IPS DF 4.7 (cell line): ENCODE measurements around the gene FBXO2.

Source experiments
- DNase-seq: peaks from one replicate; pipeline ENCODE4 v3.0.0-alpha.2; 2013; ENCODE audit warnings: low spot score; ENCODE audit errors: extremely low read depth

FBXO2 gene, protein sequence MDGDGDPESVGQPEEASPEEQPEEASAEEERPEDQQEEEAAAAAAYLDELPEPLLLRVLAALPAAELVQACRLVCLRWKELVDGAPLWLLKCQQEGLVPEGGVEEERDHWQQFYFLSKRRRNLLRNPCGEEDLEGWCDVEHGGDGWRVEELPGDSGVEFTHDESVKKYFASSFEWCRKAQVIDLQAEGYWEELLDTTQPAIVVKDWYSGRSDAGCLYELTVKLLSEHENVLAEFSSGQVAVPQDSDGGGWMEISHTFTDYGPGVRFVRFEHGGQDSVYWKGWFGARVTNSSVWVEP

DNA sequence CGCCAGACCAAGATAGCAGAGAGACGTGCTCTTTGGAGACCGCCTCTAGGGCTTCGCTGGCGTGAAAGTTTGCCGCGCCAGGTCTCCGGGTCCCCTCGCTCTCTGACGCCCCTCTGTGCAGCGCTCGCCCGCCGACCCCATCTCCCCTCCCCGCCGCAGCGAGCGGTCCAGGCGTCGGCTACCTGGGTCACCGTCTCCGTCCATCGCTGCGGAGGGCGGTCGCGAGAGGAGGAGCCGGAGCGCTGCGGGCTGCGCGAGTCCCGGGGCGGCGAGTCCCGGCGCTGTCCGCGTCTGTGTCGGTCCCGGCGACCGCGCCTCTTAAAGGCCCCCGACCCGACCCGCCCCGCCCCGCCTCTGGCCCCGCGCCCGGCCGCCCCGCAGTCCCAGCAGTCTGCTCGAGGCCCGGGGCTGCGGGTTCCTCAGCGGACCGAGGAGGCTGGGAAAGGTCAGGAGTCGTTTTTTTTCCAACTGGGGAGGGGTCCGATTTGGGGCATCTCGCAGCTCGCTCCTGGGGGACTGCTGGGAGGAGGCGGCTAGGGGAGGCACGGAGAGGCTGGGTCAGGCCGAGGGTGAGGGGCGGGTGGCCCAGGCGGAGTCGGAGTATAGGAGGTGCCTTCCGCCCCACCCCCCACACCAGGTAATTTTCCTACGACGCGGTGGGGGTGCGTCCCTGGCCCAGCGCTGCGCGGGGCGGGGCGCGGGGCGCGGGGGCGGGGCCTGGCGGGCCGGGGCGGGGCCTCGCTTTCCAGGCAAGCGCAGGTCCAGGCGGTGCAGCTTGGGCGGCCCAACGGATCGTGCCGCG, at the start of gene FBXO2, which contains the start of gene FBXO44:
Gene FBXO2, minus strand, starts transcription at position 293 of the 802 bp plus-strand sequence. Its CDS starts 89 bp downstream, at position 204.
Gene FBXO44, plus strand, starts transcription at position 741 of the 802 bp plus-strand sequence. CDS start 959 bp downstream, outside the sequence.
- no peak for DNase-seq

- DNase-seq, result no peak
Observed at GRCh38 chr1:11703357-11704193, 49.3 kb upstream of the FBXO2 start.

DNA sequence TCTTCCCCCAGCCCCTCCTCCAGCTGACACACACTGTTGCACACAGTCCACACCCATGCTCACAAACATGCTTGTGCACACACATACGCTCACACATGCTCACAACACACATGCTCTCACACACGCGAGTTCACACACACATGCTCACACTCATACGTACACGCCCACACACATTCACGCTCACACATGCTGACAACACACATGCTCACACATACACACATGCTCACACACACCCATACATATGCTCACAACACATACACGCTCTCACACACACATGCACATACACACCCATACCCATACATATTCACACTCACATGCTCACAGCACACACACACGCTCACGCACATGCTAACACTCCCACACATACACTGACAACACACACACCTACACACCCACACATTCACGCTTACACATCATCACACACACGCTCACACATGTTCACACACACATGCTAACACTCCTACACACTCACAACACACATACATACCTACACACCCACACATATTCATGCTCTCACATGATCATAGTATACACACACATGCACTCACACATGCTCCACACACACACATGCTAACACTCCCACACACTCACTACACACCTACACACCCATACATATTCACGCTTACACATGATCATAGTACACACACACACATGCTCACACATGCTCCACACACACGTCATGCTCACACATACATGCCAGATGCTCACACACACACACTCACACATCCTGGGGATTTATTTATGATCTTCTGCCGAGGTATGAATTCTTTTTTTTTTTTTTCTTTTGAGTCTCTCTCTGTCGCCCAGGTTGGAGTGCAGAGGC, 48.0 kb upstream of the FBXO2 start:
- DNase-seq, result no peak

- no peak for DNase-seq
Observed at GRCh38 chr1:11701551-11701961, 47.3 kb upstream of the FBXO2 start.

GRCh38 chr1:11700601-11701467, 46.6 kb upstream of the FBXO2 start:
- DNase-seq, result no peak

DNA sequence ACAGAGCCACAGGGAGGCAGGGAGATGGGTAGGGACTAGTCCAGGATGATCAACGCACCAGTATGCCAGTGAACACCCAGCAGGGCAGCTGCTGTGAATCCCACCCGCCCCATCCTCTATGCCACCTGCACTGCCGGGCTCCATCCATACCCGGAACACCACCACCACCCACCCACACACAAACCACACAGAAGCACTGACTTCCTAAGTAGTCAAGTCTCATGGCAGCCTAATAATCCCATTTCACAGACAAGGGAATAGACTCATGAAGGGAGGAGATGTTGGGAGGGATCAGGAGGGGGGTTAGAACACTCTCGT, 43.6 kb upstream of the FBXO2 start:
- no peak for DNase-seq

DNA sequence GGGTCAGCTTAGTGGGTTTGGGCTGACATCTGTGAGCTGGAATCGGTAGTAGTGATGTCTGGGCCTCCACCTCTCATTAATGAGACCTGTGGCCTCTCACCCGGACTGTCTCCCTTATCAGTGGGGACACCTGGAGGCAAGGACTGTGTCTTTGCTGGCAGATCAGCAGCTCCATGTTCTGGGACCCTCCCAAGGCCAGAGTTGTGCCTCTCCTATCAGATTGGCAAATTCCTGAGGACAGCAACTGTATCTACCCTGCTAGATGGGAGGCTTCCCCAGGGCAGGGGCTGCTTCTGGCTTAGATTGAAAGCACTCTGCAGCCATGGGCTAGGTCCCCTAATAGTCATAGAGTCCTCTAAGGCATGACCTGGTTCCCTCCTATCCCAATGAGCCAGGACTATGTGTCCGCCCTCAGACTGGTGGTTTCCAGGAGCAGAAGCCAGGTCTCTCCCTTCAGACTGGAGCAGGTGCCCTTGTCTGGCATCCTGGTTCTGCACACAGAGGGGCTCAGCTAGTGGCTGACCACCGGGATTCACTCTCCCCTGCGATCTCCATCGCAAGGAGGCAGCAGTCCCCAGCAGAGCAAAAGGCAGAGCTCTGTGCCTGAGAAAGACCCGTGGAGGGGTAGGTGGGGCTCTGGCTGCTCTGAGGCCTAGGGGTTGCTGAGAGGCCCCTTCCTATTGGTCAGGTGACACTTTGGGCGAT, 43.1 kb upstream of the FBXO2 start:
- DNase-seq, result no peak

GRCh38 chr1:11695861-11696260, 41.6 kb upstream of the FBXO2 start:
- DNase-seq, result no peak

DNA sequence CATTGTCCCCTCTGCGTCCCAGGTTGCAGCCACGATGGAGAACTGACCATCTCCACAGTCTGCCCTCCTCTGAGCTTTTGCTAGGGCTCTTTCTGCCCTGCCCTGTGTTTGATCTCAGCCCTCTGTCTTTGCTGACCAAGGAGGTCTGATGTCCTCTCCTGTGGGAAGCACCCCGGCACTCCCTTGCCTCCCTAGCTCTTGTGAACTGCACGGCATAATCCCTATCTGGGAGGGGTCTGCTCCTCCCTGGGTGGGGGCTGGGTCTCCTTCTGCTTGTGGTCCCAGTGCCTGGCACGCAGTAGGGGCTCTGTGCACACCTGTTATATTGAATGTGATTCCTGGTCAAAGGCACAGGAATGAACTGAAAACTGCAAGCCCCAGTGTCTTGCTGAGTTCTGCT, 39.7 kb upstream of the FBXO2 start:
- no peak for DNase-seq

- no peak for DNase-seq
Observed at GRCh38 chr1:11693024-11693590, 38.9 kb upstream of the FBXO2 start.

GRCh38 chr1:11691928-11692711, 37.9 kb upstream of the FBXO2 start:
- no peak for DNase-seq

GRCh38 chr1:11691302-11691914, 37.2 kb upstream of the FBXO2 start, which contains the start of gene DRAXIN:
TSS of gene DRAXIN (plus strand) at chr1:11691710. CDS start at chr1:11706259, 14,549 bp downstream.
- no peak for DNase-seq

DNA sequence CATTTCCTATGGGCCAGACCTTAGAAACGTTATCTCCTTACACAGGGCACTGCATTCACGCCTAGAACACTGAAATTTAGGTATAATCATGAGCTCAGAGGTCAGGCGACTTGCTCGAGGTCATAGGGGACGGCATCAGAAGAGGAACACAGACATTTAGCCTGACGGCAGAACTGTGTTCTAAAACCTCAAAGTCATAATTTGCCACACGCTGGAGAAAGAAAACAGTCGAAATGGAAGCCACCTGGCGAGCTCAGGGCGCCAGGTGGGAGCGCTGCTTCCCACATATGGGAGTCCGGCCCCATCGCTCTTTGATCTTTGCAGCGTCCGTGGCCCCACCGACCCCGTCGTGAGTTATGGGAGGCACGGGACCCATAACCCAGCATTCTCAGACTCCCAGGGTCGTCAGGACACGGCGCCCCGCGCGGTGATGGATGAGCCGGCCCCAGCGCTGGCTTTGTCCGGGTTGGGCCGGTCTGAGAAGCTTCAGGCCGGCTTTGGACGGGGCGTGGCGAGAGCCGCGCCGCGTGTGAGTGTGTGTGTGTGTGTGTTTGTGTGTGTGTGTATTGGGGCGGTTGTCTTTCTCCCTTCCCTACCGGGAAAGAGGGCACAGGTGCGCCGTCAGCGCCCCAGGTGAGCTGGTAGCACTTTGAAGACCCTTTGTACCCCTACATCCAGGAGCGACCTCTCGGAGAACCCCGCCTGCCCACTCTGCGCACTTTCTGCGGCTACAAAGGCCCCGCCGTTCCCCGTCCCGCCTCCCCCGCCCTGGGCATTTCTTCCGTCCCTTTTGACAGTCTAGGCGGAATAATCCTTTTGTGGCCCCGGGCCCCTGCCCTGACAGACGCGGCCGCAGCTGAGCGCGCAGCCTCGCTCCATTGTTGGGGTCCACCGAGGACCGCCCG, 36.4 kb upstream of the FBXO2 start:
- no peak for DNase-seq

DNA sequence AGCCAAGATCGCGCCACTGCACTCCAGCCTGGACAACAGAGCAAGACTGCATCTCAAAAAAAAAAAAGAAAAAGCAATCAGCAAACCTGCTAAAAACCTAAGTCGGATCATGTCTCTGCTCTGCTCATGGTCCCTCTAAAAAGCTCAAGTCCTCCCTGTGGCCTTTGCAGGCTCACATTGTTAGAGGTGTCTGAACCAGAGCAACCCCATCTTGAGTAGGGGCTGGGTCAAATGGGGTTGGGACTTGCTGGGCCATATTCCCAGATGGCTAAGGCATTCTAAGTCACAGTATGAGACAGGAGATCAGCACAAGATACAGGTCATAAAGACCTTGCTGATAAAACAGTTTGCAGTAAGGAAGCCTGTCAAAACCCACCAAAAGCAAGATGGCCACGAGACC, 34.3 kb upstream of the FBXO2 start:
- DNase-seq, result no peak

- DNase-seq, result no peak
Observed at GRCh38 chr1:11685210-11685752, 31.1 kb upstream of the FBXO2 start.

DNA sequence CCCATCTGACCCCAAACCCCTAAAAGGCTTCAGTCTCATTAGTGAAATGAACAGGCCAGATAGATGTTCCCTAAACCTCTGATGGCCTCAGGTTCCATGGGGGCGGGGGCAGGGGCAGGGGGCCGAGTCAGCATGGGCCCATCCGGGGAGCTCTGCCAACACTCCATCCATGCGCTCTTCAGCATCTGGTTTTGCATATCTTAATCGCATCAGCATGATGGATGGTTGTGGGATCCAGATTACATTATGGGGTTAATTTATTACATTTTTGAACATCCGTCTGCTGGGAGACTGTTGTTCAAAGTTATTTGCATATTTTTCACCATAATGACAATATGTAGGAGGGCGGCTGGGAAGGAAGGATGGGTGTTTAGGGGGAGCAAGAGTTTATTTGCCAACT, 29.8 kb upstream of the FBXO2 start:
- no peak for DNase-seq
